Heart left ventricle (tissue), 16 donors: ENCODE results near the gene TLK1. TPM values are rescaled to one million over a fixed set of nuclear protein-coding genes. Genes with fewer than 3 reads are reported as not detected.

ENCODE experiments used
- ATAC-seq, 4 donors: fragments of 200-7000 bp; cut with Tn5 transposase; one replicate each; pipeline ENCODE4 v1.9.1; 2020 to 2022; ENCODE audit warnings: moderate library complexity in 4 of 4, mild to moderate bottlenecking in 3 of 4, moderate number of reproducible peaks in 1 of 4
- DNase-seq, 5 donors: peaks; one replicate each; pipeline ENCODE4 v3.0.0-alpha.2; 2020
- H3K27ac ChIP-seq, 12 donors: fragments of 200-600 bp; sonication (generic) in 4 of 12; one replicate each; pipeline versions ENCODE4 v1.5.0 to v1.8.0; 2016 to 2022; ENCODE audit warnings: mild to moderate bottlenecking in 2 of 12
- H3K27me3 ChIP-seq, 9 donors: fragments of 200-600 bp; sonication (generic) in 2 of 9; one replicate each; pipeline versions ENCODE4 v1.5.1 to v1.8.0; 2016 to 2022; ENCODE audit warnings: mild to moderate bottlenecking in 3 of 9
- H3K36me3 ChIP-seq, 9 donors: fragments of 200-600 bp; sonication (generic) in 2 of 9; one replicate each; pipeline versions ENCODE4 v1.5.0 to v1.8.0; 2018 to 2022; ENCODE audit warnings: mild to moderate bottlenecking in 2 of 9
- H3K4me1 ChIP-seq, 12 donors: fragments of 200-600 bp; sonication (generic) in 4 of 12; one replicate each; pipeline versions ENCODE4 v1.5.0 to v1.8.0; 2016 to 2022; ENCODE audit warnings: mild to moderate bottlenecking in 3 of 12
- H3K4me3 ChIP-seq, 12 donors: fragments of 200-600 bp; sonication (generic) in 4 of 12; one replicate each; pipeline versions ENCODE4 v1.5.0 to v1.8.0; 2017 to 2022; ENCODE audit warnings: mild to moderate bottlenecking in 9 of 12, moderate library complexity in 4 of 12
- H3K9me3 ChIP-seq, 12 donors: fragments of 200-600 bp; sonication (generic) in 4 of 12; one replicate each; pipeline versions ENCODE4 v1.5.0 to v1.8.0; 2016 to 2022; ENCODE audit warnings: mild to moderate bottlenecking in 1 of 12
- POLR2A ChIP-seq, 2 donors: fragments of 450-650 bp; IDR thresholded peaks; one replicate each; pipeline ENCODE4 v1.6.1; 2017; ENCODE audit warnings: antibody characterized with exemption in 2 of 2, mild to moderate bottlenecking in 2 of 2, moderate library complexity in 2 of 2
- WGBS, 4 donors: extraction: QIAGEN DNeasy Blood & Tissue Kit in 2 of 4; methylation state at CpG; one replicate each; pipeline versions ENCODE4 v1.1.5 to v1.1.7; 2013 to 2018; 5-methylcytosine and 5-hydroxymethylcytosine counted together
- intact Hi-C, 10 donors: fragments of 100-400 bp; cut with DNase I; formaldehyde crosslinking; loops; one replicate each; pipeline versions ENCODE4 v1.11.1 to v1.14.2; 2022
- polyA plus RNA-seq, 2 donors: library from polyadenylated mRNA; stranded (reverse); fragments of 200-250 nt; gene quantifications; one replicate each; pipeline ENCODE4 v1.2.3, GENCODE V29; 2013
- total RNA-seq, 9 donors: library from RNA; depleted of rRNA in 2 of 9; stranded (reverse); fragments of >200 nt in 2 of 9; fragmentation: NEBNext Ultra II Directional in 3 of 9; extraction: Animal tissue kit (Norgen Biotek cat#: 25700) in 3 of 9; gene quantifications; one replicate each; pipeline versions ENCODE4 v1.1.0 to v1.2.4, GENCODE V29; 2016 to 2023
- TF ChIP-seq, protein P1 (sequence below), 12 donors: fragments of 200-600 bp; sonication (generic) in 4 of 12; IDR thresholded peaks; one replicate each; pipeline versions ENCODE4 v1.5.0 to v1.8.0; 2018 to 2022; ENCODE audit warnings: antibody characterized with exemption in 12 of 12, mild to moderate bottlenecking in 5 of 12
- donor health status: ischemic (EF 13 %, LVEDD 7.1; RV severe dilation, severe dysfunction).
- donor health status: healthy with polysubstance abuse.
- donor health status: DM: no; HTN: yes; CAD: no.
- donor health status: DM: no; HTN: no; CAD: no.
- donor health status: ischemic (EF 25% LVEDD 6.9; RV normal size, moderate dysfunction).
- donor health status: ischemic (EF 25% LVEDD 5.7; RV mildly dilated, moderate dysfunction).
- donor health status: healthy.
- donor health status: DM: yes; HTN: yes; CAD: no.
- donor health status: ischemic (EF 35%, LVEDD 5.7; RV mildly dilated, moderate dysfunction).
- donor health status: nonischemic (EF 11% LVEDD 7.7; RV severe dilation, severe dysfunction).
- donor health status: DM: yes; HTN: yes; CAD: no.
- donor health status: PGD.
- donor health status: ischemic (EF 29% LVEDD 5.4; RV normal size, mild dysfunction).
- donor health status: nonischemic (EF 23%, LVEDD 6.1; RV moderate dilation, normal function).

TLK1 gene
- total and polyA plus RNA-seq, 11 donors, result 7.2 to 41.4 (median 26.8) TPM

DNA sequence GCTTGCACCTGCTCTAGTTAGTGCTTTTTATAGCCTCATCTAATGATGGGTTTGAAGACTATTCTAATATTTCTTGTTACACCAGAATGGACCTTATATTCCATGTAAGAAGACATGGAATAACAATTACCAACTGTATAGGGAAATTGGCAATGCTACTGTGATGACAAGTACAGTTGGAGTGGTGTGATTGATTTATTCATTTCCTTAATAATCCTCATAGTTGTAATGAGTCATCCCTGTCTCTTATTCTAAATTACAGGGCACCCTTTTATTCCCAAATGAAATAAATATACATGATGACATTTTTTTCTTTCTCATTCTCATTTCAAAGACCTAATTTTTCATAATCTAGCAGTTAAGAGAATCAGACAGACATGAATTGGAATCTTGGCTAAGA, 18.3 kb upstream of the TLK1 start:
- Histone ChIP-seq H3K9me3 (no peaks in the 10 kb centered on the region), H3K4me3 (no peak overlapping the region), H3K27me3 (no peaks in the 10 kb centered on the region), H3K4me1 (peaks cover 0 to 6% (median 0%) of the 10 kb centered on the region in 12 donors), H3K27ac (no peak overlapping the region), H3K36me3 (no peaks in the 10 kb centered on the region)
- ATAC-seq (no peak), DNase-seq (no peak)
- TF ChIP-seq, protein P1, sequence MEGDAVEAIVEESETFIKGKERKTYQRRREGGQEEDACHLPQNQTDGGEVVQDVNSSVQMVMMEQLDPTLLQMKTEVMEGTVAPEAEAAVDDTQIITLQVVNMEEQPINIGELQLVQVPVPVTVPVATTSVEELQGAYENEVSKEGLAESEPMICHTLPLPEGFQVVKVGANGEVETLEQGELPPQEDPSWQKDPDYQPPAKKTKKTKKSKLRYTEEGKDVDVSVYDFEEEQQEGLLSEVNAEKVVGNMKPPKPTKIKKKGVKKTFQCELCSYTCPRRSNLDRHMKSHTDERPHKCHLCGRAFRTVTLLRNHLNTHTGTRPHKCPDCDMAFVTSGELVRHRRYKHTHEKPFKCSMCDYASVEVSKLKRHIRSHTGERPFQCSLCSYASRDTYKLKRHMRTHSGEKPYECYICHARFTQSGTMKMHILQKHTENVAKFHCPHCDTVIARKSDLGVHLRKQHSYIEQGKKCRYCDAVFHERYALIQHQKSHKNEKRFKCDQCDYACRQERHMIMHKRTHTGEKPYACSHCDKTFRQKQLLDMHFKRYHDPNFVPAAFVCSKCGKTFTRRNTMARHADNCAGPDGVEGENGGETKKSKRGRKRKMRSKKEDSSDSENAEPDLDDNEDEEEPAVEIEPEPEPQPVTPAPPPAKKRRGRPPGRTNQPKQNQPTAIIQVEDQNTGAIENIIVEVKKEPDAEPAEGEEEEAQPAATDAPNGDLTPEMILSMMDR (IDR thresholded peaks at IDR 0.05), result no peak
- no peak for TF ChIP-seq POLR2A (IDR thresholded peaks at IDR 0.05)
- intact Hi-C loops, result loop anchor here in 1 of 10 donors (10.0 kb wide), 1 partner anchor 236 kb away; no protein-coding TSS in a partner anchor

DNA sequence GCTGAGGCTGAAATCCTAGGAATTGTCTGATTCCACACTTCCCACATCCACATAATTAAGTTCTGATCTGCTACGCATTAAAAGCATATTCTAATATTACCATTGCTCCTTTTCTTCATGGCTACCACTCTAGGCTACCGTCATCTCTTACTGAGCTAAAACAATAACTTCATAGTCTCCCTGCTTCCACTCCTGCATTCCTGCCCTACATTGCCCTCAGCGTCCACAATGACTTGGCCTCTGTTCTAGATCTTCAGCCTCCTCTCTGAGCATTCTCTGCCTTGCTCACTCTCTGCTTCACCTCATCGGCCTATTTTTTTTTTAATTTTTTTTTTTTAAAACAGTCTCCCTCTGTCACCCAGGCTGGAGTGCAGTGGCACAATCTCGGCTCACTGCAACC, 15.8 kb upstream of the TLK1 start:
- DNase-seq, result no peak
- H3K36me3 ChIP-seq, result no peaks in the 10 kb centered on the region
- peaks cover 0 to 2% (median 0%) of the 10 kb centered on the region in 12 donors for H3K4me1 ChIP-seq
- no peak for ATAC-seq
- 78 to 94% (median 88%) methylated on average over 5 of the region's 5 CpGs for WGBS, 4 donors
- no peak overlapping the region for H3K4me3 ChIP-seq
- no peaks in the 10 kb centered on the region for H3K27me3 ChIP-seq
- H3K9me3 ChIP-seq, result no peaks in the 10 kb centered on the region
- intact Hi-C loops, result loop anchor here in 1 of 10 donors (10.0 kb wide), 1 partner anchor 238 kb away; no protein-coding TSS in a partner anchor
- TF ChIP-seq, protein P1 (IDR thresholded peaks at IDR 0.05), result no peak
- TF ChIP-seq POLR2A (IDR thresholded peaks at IDR 0.05), result no peak
- no peak overlapping the region for H3K27ac ChIP-seq

DNA sequence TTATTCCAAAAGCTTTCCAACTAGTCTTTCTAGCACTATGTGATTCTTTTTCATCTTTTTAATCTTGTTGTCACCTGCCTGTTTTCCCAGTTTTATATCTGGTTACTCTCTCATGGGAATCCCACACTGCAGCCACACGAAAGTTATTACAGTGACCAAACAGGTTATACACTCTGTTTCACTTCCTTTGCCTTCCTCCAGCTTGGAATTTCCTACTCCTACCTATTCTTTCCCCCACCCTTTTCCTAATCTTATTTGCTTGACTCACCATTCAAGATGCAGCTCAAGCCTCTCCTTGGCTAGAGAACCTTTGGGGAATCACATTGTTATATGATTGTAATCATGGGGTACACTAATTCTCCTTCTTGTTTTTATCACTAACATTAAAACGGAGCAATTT, 13.4 kb upstream of the TLK1 start:
- H3K9me3 ChIP-seq, result no peaks in the 10 kb centered on the region
- no peak for ATAC-seq

DNA sequence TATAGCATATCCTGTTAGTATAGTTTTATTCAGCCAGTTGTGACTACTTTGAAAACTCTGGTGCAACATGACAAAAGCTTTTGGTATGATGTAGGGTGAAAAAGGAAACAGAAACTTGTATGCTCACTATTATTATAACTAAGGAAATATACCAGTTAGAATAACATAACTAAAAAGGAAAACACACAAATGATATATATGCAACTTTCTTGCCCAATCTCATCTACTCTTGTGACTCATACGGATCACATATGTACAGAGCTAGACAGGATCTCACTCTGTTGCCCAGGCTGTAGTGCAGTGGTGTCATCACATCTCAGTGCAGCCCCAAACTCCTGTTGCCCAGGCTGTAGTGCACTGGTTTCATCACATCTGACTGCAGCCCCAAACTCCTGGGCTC, 12.4 kb upstream of the TLK1 start:
- H3K4me3 ChIP-seq, result no peak overlapping the region
- intact Hi-C loops, result loop anchor here in 1 of 10 donors (10.0 kb wide), 1 partner anchor 242 kb away; no protein-coding TSS in a partner anchor
- TF ChIP-seq, protein P1 (IDR thresholded peaks at IDR 0.05), result no peak
- TF ChIP-seq POLR2A (IDR thresholded peaks at IDR 0.05), result no peak
- no peak overlapping the region for H3K27ac ChIP-seq
- H3K36me3 ChIP-seq, result no peaks in the 10 kb centered on the region
- no peak for DNase-seq
- H3K4me1 ChIP-seq, result no peaks in the 10 kb centered on the region
- no peaks in the 10 kb centered on the region for H3K9me3 ChIP-seq
- H3K27me3 ChIP-seq, result no peaks in the 10 kb centered on the region
- 89 to 92% (median 90%) methylated on average over 1 of the region's 1 CpG for WGBS, 4 donors
- no peak for ATAC-seq

More for the DNA sequence above, 13.4 kb upstream of the TLK1 start:
- TF ChIP-seq, protein P1 (IDR thresholded peaks at IDR 0.05), result no peak
- TF ChIP-seq POLR2A (IDR thresholded peaks at IDR 0.05), result no peak
- Histone ChIP-seq H3K4me3 (no peak overlapping the region), H3K4me1 (no peaks in the 10 kb centered on the region), H3K36me3 (no peaks in the 10 kb centered on the region), H3K27me3 (no peaks in the 10 kb centered on the region), H3K27ac (no peak overlapping the region)
- DNase-seq, result no peak
- intact Hi-C loops, result loop anchor here in 1 of 10 donors (10.0 kb wide), 1 partner anchor 241 kb away; no protein-coding TSS in a partner anchor
- 70 to 74% (median 71%) methylated on average over 2 of the region's 2 CpGs for WGBS, 4 donors
